GM12892 (cell line): Measurements from ENCODE around the gene RPTOR.

ENCODE experiments used
- POLR2A ChIP-seq: IDR thresholded peaks from 2 replicates; pipeline ENCODE4 v1.6.1; 2011; ENCODE audit warnings: low read depth, low read length, control low read depth
- POLR2AphosphoS5 ChIP-seq: IDR thresholded peaks from 2 replicates; pipeline ENCODE4 v1.6.1; 2011; ENCODE audit warnings: low read depth, low read length, control low read depth

GRCh38 chr17:80656590-80656989, 112.0 kb downstream of the RPTOR start:
- no peak for TF ChIP-seq POLR2A
- no peak for TF ChIP-seq POLR2AphosphoS5
